Fibroblast of skin of right quadriceps (primary cell): ENCODE results near the gene ZMYM1.
"Not testable (repeated sequence)": the region's sequence is repeated elsewhere in the genome, so short reads cannot be mapped to it uniquely, and the experiment has no call there.

Experiments
- DNase-seq: peaks from one replicate; pipeline ENCODE4 v3.0.0-alpha.2; 2013

ZMYM1 gene

GRCh38 chr1:35080171-35080854, 1.1 kb downstream of the ZMYM1 start:
- no peak for DNase-seq

DNA sequence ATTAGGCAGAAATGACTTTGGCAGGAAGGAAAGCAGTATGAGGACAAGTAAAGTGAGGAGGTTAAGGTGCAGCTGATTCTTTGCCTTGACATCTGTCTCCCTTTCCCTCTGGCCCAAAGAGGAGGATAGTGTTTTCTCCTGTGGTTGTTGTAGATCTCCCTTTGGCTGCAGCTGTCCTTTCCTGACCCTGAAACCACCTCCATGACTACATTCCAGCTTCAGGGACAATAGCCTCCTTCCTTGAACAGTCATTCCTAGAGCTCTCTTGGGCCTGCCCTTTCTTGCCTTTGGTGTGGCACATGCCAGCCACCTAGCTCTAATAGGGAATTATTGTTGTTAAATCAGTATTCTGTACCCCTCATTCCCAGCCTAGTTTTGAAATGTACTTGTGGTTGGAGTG, 6.2 kb downstream of the ZMYM1 start:
- no peak for DNase-seq

DNA sequence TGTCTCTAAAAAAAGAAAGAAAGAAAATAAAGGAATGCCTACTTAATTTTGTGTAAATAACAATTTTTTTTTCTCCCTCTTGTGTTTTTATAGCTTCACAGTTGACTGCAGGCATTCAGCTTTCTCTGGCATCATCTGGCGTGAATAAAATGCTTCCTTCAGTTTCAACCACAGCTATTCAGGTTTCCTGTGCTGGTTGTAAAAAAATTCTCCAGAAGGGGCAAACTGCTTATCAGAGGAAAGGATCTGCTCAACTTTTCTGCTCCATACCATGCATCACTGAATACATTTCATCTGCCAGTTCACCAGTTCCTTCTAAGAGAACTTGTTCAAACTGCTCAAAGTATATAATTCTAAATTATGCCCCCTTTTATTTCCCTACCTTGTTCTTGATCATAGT, 18.0 kb downstream of the ZMYM1 start:
- DNase-seq = peak; percentile 38

GRCh38 chr1:35111106-35111505, 31.9 kb downstream of the ZMYM1 start:
- peak; percentile 41 for DNase-seq

DNA sequence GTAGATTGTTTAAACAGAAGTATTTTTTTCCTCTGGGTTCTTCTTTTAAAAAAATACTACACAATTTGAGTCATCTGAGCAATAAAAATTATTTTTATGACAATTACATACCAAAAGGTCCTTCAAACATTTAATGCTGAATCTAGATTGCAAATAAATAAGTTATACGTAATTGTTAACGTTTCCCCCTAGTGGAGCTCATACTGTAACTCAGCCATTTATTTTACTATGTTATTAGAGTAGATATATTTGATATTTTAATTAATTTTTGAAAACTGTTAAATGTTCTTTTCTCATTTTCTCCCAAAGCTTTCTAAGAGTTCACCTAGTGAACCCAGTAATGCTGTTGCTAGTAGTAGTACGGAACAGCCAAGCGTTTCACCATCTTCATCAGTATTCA, 33.5 kb downstream of the ZMYM1 start:
- DNase-seq = no peak

DNA sequence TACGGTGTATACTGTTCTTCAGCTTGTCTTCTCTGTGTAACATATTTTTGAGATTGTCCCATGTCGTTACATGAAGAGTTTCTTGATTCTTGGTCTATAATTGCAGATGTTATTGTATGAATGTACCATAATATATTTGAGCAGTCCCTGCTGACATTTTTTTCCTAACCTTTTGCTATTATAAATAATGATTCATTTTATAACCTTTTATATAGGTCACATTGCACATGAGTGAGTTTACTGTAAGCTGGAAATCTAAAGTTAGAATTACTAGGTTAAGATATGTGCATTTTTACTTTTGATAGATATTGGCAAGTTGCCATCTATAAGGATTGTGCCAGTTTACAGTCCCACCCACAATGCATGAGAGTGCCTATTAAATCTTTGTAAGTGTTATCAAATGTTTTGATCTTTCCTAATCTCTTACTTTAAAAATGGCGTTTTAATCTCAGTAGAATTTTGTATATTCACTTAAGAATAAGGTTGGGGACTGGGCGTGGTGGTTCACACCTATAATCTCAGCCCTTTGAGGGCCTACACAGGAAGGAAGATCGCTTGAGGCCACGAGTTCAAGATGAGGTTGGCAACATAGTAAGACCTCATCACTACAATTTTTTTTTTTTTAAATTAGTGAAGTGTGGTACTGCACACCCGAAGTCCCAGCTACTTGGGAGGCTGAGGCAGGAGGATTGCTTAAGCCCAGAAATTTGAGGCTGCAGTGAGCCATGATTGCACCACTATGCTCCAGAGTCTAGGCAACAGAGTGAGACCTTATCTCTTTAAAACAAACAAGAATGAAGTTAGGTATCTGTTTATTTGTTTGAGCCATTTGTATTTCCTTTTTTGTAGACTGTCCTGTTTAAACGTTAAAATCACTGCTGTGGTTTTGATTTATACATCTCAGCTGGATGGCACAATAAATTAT, 36.5 kb downstream of the ZMYM1 start:
- DNase-seq = no peak

DNA sequence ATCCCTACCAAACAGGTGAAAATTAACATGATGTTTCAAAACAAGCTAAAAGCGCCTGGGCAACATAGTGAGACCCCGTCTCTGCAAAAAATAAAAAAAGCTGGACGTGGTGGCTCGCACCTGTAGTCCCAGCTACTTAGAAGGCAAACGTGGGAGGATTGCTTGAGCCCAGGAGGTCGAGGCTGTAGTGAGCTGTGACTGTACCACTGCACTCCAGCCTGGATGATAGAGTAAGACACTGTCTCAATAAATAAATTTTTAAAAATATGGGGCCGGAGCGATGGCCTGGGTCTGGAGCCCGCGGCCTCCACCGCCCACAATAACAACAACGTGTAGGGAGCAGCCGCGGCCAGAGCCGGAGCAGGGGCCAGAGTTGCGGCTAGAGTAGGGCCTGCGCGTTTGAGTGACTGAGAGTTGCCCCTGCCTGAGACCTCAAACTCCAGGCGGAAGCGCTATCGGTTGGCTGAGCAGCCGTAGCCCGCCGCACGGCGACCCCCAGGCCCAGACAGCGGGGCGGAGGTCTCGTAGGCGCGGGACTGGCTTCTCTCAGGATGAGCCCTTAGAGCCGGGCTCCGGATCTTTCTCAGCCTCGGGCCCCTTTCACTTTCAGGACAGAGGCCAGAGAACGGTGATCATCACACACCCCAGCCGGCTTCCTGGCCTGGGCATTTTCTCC, 41.4 kb downstream of the ZMYM1 start:
- DNase-seq = peak; percentile 5

DNA sequence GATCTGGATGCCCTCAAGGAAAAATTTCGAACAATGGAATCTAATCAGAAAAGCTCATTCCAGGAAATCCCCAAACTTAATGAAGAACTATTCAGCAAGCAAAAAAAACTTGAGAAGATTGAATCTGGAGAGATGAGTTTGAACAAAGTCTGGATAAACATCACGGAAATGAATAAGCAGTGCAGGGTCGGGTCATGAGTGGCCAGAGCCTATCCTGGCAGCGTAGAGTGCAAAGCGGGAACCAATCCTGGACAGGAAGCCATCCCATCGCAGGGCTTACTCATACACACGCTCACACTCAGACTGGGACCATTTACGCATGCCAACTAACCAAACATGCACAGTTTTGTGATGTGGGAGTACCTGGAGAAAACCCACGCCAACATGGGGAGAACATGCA, 43.1 kb downstream of the ZMYM1 start:
- no peak for DNase-seq

DNA sequence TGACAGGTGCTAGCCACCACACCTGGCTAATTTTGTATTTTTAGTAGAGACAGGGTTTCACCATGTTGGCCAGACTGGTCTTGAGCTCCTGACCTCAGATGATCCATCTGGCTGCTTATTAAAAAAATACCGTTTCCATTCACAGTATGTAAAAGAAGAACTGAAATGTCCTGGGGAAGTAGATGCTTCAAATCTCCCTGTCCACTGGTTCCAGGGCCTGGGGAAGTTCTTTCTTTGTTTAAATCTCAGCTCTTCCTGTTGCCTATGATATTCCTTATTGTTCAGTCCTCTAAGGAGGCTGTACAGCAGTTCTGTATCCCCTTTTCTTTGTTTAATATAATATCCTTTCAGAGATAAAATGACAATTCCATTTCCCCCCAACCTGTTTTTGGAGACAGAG, 47.4 kb downstream of the ZMYM1 start:
- no peak for DNase-seq

- no peak for DNase-seq
These were observed 49.9 kb downstream of the ZMYM1 start for GRCh38 chr1:35129080-35129479.

DNA sequence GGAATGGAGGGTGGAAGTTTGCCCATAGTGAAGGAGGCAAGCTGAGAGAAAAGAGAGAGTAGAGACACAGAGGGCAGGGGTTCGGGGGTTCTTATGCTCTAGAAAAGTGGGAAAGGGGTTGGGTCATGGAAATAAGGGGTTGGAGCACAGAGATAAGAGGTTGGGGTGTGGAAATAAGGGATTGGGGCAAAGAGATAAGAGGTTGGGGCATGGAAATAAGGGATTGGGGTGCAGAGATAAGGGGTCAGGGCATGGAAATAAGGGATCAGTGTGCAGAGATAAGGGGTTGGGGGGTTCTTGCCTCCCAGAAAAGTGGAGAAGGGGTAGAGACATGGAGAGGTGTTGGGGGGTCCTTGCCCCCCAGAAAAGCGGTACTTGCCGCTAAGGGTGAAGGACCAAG, 57.6 kb downstream of the ZMYM1 start:
- DNase-seq = no peak

DNA sequence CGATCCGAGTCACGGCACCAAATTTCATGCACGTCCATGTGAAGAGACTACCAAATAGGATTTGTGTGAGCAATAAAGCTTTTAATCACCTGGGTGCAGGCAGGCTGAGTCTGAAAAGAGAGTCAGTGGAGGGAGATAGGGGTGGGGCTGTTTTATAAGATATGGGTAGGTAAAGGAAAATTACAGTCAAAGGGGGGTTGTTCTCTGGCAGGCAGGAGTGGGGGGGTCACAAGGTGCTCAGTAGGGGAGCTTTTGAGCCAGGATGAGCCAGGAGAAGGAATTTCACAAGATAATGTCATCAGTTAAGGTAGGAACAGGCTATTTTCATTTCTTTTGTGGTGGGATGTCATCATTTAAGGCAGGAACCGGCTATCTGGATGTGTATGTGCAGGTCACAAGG, 58.4 kb downstream of the ZMYM1 start:
- DNase-seq = not testable (repeated sequence)

DNA sequence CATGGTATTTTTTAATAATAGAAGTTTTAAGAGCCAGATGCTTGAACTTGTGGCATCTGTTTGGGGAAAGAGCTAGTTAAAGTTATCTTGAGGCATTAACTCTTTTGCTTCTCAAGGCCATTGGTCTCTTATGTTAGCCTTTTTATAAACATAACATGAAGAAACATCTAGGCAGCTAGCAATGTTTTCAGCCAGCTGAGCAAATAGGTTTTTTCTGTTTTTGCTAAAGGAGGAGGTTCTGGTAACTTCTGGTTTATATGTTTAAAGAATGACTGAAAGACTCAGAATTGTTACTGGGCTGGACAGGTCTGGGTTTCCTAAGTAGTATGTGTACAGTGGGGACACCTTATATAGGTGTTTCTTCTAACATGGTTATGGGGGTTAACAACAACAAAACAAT, 63.1 kb downstream of the ZMYM1 start:
- DNase-seq = not testable (repeated sequence)

GRCh38 chr1:35142728-35143127, 63.5 kb downstream of the ZMYM1 start:
- DNase-seq = not testable (repeated sequence)

GRCh38 chr1:35143737-35144508, 64.7 kb downstream of the ZMYM1 start:
- no peak for DNase-seq

GRCh38 chr1:35145892-35146549, 66.8 kb downstream of the ZMYM1 start:
- DNase-seq = not testable (repeated sequence)

DNA sequence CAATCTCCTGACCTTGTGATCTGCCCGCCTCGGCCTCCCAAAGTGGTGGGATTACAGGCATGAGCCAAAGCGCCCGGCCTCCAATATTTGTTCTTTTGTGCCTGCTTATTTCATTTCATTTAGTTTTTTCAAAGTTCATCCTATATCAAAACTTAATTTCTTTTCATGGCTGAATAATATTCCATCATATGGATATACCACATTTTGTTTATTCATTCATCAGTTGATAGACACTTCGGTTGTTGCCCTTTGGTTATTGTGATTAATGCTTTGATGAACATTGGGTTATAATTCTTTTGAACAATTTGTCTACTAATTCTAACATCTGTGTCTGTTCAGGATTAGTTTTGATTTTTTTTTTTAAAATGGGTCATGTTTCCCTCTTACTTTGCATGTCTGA, 72.0 kb downstream of the ZMYM1 start:
- DNase-seq = no peak

GRCh38 chr1:35164893-35165292, 85.7 kb downstream of the ZMYM1 start:
- DNase-seq = no peak
